Measurements from ENCODE around the gene EYS.
"Not testable (repeated sequence)": the region's sequence is repeated elsewhere in the genome, so short reads cannot be mapped to it uniquely, and the experiment has no call there.

The EYS gene

GRCh38 chr6:63745784-63746183 is 1961.2 kb downstream of the EYS start:
- no peak for DNase-seq

- no peak for DNase-seq
These were observed 1962.2 kb downstream of the EYS start for GRCh38 chr6:63744810-63745209.

DNA sequence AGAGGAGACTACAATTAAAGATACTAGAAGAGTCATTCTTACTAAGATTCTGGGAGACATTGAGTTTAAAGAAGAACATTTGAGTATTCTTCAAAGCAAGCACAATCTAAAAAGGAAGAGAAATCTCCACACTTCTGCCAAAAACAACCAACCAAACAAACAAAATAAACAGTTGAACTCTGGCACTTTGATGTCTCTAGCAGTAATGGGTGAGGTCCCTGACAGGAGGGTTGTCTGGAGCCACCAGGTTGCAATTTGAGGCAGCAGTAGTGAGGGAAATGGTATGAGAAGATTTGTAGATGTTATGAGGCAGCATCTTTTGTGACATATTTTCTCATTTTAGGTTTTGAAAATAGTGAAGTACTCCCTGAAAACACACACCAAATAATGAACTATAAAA is 1963.3 kb downstream of the EYS start:
- no peak for DNase-seq

GRCh38 chr6:63742060-63742459 is 1965.0 kb downstream of the EYS start:
- DNase-seq: no peak

DNA sequence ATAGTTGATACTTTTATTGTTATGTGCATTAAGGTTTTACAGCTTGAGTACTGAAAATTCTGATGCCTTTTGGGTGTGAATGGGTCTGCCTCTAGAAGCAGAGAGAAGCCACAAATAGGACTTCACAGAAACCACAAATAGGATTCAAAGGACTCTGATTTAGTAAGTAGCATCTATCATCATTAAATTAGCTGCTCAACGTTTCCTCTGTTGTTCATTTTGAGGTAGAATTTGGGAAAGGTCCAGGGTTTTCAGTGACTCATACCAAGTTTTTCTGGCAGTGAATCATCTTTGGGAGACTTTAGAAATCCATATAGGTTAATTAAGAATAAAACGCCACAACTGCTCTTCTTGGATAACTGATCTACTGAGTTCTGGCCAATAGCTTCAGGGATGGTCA is 1966.3 kb downstream of the EYS start:
- DNase-seq: no peak

GRCh38 chr6:63739094-63739687 is 1967.8 kb downstream of the EYS start:
- no peak for DNase-seq

DNA sequence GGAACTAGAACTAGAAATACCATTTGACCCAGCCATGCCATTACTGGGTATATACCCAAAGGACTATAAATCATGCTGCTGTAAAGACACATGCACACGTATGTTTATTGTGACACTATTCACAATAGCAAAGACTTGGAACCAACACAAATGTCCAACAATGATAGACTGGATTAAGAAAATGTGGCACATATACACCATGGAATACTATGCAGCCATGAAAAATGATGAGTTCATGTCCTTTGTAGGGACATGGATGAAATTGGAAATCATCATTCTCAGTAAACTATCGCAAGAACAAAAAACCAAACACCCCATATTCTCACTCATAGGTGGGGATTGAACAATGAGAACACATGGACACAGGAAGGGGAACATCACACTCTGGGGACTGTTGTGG is 1968.8 kb downstream of the EYS start:
- not testable (repeated sequence) for DNase-seq

- DNase-seq: no peak
These were observed 1972.1 kb downstream of the EYS start for GRCh38 chr6:63734923-63735322.

- DNase-seq: no peak
These were observed 1974.7 kb downstream of the EYS start for GRCh38 chr6:63732336-63732735.

DNA sequence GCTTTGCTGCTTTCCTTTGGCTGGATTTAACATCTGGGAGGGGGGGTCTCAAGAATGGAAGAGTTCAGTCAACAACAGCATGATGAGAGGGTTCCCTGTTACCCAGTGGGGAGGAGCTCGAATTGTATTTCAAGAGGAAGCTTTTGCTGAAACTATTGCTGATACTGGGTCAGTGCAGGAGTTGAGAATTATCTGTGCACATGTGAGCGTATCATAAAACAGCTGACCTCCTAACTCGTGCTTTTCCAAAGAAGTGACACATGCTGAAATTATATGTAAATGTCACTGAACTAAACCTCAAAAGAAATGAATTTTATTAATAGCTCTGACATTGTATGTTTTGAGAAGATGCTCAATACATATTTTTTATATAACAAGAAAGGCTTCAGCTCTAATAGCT is 1975.1 kb downstream of the EYS start:
- no peak for DNase-seq

- DNase-seq: no peak
These were observed 1976.7 kb downstream of the EYS start for GRCh38 chr6:63730311-63730710.

DNA sequence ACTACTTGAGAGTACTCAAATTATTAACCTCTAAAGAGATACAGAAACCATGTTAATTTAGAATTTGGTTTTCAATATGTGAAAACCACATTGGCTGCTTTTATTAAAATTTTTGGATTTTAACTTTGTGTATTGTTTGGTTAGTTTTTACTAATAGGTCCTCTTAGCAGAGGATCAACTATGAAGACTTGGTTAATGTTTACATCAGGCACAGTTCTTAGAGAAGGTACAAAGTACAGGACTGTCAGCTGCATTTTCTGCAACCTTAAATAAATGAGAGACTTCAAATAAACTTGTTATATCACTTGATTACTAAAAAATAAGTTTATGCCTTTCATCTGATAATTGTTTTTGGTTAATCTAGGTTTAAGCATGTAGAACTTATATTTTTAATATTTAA is 1982.3 kb downstream of the EYS start:
- DNase-seq: no peak

- no peak for DNase-seq
These were observed 1985.8 kb downstream of the EYS start for GRCh38 chr6:63721181-63721580.

- DNase-seq: no peak
These were observed 1990.9 kb downstream of the EYS start for GRCh38 chr6:63716169-63716568.

DNA sequence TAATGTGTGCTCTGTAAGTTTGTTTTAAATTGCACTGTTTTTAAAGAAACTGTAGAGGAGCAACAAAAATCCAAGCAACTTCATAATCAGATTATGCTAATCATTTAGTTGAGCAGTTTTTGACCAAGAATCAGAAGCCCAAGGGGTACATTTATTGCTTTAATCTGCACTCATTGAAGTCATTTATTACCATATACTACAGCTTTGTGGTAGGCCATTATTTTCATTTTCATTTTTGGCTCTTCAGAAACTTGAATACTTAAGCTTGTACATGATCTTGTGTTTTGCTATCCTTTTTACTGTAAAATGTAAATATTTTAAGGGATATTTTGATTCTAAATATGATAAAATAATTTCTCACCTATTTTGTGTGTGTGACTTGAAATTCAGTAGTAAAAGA is 1992.9 kb downstream of the EYS start:
- DNase-seq: no peak

DNA sequence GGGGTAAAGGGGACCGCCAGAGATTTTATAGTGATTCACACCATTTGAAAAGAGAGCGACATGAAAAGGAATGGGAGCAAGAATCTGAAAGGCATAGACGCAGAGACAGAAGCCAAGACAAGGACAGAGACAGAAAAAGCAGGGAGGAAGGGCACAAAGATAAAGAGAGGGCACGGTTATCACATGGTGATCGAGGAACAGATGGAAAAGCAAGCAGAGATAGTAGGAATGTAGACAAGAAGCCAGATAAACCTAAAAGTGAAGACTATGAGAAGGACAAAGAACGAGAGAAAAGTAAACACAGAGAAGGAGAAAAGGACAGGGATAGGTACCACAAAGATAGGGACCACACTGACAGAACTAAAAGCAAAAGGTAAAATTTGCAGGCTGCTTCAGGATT is 1993.7 kb downstream of the EYS start:
- no peak for DNase-seq

DNA sequence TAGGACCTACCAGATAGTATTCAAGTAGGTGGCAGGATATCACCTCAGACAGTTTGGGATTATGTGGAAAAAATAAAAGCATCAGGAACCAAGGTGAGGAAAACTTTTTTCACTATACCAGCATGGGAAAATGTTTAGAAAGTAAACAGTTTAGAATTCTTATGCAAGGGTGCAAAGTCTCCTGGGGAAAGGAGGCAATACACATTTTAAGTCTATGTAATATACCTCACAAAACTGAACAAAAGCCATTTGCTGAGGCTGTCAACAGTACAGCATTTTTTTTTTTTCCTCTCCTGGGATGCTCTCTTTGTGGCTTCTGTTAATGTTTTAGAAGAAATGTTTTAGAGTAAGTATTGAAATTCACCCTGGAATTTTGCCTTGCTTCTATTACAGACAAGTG is 1997.9 kb downstream of the EYS start:
- no peak for DNase-seq

DNA sequence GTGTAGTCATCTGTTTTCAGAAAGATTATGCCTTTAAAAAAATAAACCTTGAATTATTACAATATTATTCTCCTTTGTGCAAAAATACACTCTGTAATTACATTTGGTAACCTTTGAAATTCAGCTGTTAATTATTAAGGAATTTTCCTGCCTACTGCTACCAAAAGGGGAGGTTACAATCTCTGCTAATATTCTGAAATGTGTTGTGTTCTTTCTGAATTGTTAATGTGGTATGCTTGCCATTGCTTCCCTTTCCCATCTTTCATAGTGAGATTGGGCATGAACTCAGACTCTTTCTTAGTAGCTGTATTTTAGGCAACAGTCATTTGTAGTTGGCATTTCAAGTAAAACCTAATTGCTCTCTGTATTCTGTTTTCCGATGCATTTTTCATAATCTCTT is 1998.4 kb downstream of the EYS start:
- no peak for DNase-seq

- no peak for DNase-seq
These were observed 2000.4 kb downstream of the EYS start for GRCh38 chr6:63706630-63707029.

- DNase-seq: no peak
These were observed 2001.3 kb downstream of the EYS start for GRCh38 chr6:63705707-63706106.

DNA sequence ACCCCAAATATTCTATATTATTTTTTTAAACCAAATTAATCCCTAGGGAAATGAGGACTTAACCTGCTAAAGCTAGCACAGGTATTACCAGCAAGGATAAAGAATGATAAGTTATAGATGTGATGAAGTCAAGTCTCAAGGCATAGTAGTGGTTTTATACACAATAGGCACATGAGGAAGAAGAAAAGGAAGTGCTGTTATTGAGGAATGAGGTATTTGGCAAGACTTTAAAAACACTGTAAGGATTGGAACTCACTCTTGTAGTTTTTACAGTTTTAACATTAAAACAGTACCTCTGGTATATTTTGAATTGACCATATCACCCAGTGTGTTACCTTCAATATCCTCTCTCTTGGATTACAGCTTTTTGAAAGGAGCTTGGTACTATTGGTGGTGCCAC is 2016.8 kb downstream of the EYS start:
- no peak for DNase-seq

DNA sequence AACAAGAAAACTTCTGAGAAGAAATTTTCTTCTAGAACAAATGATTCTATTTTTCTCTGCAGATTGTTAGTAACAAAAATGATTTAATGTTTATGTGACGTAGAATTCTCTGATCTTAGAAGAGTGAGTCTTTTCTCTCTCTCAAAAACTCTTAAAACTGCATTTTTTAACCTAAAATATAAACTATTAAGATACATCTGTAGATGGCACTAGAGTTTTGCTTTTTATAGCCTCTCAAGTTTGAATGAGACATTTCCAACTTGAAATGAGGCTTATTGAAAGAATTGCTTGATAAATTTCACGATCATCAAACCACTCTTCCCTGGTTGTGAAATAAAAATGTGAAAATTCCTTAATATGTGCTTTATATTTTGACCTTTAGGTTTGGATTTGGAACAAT is 2017.6 kb downstream of the EYS start:
- DNase-seq: no peak

DNA sequence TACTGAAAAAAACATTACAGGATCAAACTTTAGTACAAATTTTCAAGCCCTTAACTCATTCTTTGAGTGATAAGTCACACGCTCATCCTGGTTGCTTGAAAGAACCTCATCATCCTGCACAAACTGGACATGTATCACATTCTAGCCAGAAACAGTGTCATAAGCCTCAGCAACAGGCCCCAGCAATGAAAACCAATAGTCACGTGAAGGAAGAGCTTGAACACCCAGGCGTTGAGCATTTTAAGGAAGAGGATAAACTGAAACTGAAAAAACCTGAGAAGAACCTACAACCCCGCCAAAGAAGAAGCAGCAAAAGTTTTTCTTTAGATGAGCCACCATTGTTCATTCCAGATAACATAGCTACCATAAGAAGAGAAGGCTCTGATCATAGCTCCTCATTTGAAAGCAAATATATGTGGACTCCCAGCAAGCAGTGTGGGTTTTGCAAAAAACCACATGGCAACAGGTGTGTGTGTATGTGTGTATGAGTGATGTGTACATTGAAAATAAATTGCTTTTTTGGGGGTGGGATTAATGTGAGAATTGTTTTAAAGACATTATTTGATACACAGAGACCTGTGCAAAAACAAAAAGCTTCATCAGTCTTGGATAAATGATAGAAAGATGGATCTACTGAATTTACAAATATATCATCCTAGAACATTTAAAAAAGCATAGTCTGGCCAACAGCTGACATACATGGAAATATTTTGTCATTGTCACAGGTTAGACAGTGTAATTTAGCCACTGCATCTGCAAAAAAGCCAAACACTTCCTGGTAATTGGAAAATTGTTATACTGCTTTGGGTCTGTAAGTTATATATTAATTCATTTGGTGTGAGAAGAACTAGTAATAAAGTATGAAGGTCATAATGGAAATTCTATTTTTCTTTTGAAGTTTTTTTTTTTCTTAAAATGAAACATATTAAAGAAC is 2021.3 kb downstream of the EYS start:
- DNase-seq: no peak

Measured in anterior cingulate cortex (tissue), 58 donors.